Urinary bladder (tissue), 2 donors: ENCODE measurements around the gene PHF2. TPM values are rescaled to one million over a fixed set of nuclear protein-coding genes. Genes with fewer than 3 reads are reported as not detected.

Experiments
- polyA plus RNA-seq: library from polyadenylated mRNA; stranded (reverse); fragments of 200-250 nt; gene quantifications from one replicate; pipeline ENCODE4 v1.2.3, GENCODE V29; 2013
- total RNA-seq: library from RNA; depleted of rRNA; stranded (reverse); fragments of >200 nt; gene quantifications from one replicate; pipeline ENCODE4 v1.2.3, GENCODE V29; 2014
- donor health status: healthy.

PHF2 gene
- total and polyA plus RNA-seq, 2 donors = 20.0 to 33.1 TPM

Other genes starting within 250 kb of the PHF2 start
- gene FAM120A, start 124.9 kb upstream of the PHF2 start, total RNA-seq = 101 TPM
- gene FAM120A, start 124.9 kb upstream of the PHF2 start, polyA plus RNA-seq = 67.9 TPM
- 41.1 TPM for gene FAM120AOS, start 123.0 kb upstream of the PHF2 start, total RNA-seq
- 49.2 TPM for gene FAM120AOS, start 123.0 kb upstream of the PHF2 start, polyA plus RNA-seq